NCI-H2196 treated with DMSO at 0.1 percent for 48 hours (cell line): ENCODE measurements around the gene PRKAB1.

Source experiments
- DNase-seq: peaks from one replicate; lab custom pipeline; 2025; ENCODE audit not compliant: unreplicated experiment; lab: John Stamatoyannopoulos, UW

The PRKAB1 gene

GRCh38 chr12:119710965-119711551 is 43.1 kb downstream of the PRKAB1 start:
- peak; percentile 65 for DNase-seq

DNA sequence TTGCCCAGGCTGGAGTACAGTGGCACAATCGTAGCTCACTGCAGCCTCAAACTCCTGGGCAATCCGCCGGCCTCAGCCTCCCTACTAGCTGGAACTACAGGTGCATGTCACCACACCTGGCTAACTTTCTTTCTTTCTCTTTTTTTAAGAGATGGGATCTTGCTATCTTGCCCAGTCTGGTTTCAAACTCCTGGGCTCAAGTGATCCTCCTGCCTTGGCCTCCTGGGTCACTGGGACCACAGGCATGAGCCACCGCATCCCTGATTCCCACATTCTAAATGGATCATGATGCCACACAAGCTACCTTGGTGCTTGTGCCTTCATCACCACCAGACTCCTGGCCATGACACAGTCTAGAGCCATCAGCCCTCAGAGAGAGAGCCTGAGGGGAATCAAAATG is 43.8 kb downstream of the PRKAB1 start:
- no peak for DNase-seq

DNA sequence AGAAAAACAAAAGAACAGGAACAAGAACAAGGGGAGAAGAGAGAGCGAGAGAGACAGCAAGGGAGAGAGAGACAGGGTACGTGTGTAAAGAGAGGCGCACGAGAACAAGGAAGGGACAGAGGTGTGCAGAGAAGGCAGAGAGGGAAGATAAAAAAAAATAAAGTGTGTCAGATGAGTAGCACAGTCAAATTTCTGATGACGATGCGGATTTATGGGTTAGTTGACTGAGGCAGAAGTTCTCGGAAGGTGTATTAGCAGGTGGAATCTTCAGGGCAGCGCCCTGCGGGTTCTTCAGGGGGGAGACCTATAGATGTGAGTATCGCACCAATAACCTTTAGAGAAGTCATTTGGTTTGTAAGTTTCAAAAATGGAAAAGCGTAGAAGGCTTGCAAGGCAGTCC is 44.8 kb downstream of the PRKAB1 start:
- no peak for DNase-seq

DNA sequence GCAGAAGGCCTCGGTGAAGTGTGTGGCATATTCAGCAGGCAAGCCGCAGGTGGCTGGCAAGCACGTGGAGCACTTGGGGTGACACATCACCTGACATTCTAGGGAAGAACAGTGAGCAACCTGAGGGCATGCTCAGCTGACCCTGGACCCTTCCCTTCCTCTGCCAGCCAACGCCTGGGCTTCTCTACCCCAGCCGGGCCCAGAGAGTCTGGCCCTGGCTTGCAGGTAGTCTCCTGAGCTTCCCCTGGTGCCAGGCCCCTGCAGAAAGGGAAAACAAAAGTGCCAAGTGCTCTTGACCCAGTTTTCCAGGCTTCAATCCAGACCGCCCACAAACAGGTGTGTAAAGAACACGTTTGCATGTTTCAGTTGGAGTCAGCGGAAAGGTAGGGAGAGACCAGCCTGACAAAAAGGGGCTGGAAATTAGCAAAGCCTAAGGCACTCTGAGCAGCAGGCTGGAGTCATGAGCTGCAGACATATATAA is 45.7 kb downstream of the PRKAB1 start:
- DNase-seq, result peak; percentile 84

DNA sequence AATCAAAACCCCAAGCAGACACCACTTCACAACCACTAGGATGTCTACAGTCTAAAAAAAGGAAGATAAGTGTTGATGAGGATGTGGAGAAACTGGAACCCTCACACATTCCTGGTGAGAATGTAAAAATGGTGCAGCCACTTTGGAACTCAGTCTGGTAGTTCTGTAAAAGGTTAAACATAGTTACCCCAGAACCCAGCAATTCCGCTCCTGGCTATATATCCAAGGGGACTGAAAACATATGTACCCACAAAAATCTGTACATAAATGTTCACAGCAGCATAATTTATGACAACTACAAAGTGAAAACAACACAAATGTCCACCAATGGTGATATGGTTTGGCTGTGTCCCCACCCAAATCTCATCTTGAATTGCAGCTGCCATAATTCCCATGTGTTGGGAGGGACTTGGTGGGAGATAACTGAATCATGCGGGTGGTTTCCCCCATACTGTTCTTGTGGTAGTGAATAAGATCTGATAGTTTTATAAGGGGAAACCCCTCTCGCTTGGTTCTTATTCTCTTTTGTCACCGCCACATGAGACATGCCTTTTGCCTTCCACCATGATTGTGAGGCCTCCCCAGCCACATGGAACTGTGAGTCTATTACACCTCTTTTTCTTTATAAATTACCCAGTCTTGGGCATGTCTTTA is 46.8 kb downstream of the PRKAB1 start:
- DNase-seq, result no peak

GRCh38 chr12:119715268-119715620 is 47.3 kb downstream of the PRKAB1 start:
- DNase-seq, result no peak

- DNase-seq, result no peak
Measured at GRCh38 chr12:119718141-119718540, 50.2 kb downstream of the PRKAB1 start.

- DNase-seq, result no peak
Measured at GRCh38 chr12:119720349-119720748, 52.4 kb downstream of the PRKAB1 start.

DNA sequence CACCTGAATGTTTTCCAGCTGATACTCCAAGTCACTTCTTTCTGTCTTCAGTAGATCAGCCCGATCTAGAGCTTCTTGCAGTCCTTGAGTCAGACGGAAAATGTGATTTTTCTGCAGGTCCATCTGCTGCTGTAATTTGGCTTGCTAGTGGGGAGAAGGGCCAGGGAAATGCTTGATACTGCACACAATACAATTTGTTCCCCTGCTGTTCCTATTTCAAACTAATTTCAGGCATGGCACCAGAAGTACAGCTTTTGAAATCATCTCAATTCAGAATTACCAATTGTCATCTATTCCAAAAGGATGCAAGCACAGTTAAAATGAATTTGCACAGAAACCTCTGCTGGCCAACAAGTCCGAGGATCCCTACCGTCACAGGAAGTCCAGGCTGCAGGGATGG is 53.4 kb downstream of the PRKAB1 start:
- DNase-seq, result no peak

DNA sequence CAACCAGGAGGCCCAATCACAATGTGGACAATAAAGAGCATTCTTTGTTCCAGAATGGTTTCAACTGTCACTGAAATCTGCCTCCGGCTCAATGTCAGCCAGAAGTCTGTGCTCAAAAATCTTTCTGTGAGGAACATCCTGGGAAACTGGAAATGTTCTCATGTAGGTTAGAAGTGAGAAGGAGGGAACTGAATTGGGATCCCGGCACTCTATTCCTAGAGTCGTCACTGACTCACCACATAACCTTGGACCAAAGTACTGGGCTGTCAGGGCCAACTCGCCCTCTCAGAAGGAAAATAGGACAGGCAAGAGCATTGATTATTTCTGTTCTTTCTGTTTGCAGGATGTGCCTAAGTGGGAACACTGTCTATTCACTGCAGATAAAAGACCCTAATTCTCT is 57.6 kb downstream of the PRKAB1 start:
- no peak for DNase-seq

DNA sequence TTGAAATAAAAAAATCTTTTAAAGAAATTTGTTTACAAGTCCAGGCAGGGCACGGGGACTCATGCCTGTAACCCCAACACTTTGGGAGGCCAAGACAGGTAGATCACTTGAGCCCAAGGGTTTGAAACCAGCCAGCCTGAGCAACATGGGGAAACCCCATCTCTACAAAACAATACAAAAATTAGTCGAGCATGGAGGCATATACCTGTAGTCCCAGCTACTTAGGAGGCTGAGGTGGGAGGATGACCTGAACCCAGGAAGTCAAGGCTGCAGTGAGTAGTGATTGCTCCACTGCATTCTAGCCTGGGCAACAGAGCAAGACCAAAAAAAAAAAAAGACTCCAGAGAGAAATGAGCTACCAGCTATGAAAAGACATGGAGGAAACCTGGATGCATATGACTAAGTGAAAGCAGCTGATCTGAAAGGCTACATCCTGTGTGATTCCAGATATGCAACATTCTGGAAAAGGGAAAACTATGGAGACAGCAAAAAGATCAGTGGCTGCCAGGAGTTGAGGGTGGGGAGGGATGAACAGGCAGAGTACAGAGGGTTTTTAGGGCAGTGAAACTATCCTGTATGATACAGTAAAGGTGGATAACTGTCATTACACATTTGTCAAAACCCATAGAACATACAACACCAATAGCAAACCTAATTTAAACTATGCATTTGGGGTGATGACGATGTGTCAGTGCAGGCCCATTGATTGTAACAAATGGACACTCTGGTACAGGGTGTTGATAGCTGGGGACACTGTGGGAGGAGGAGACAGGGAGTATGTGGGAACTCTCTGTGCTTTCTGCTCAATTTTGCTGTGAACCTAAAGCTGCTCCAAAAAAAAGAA is 59.9 kb downstream of the PRKAB1 start:
- no peak for DNase-seq

DNA sequence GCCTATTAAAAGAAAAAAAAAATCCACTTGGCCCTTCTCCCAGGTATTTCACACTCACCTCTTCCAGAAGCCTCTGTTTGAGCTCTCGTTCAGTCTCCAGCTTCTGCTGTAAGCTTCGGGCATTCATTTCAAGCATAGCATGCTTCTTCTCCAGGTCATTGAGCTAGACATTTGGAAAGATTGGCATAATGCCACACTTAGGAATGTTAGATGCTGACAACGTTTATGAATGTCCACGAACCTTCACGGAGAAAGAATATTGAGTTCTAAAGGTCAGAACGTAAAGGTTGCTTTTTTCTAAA is 60.5 kb downstream of the PRKAB1 start:
- DNase-seq, result no peak

DNA sequence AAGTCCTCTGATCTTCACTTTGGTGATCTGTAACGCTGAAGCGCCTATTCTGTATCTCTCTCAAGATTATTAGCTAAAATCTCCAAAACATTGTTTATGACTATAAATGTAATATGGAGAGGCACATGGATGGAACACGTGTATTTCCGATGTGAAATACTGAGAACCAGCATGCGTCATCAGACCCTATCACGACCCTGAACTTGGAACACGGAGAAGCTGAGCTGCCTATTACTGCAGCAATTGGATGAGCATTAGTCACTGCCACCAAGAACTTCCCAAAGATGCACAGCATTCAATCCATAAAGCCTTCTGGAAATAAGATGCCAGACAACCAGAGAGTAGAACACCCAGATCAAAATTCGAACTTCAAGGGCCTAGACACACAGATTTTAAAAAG is 61.9 kb downstream of the PRKAB1 start:
- DNase-seq, result no peak

GRCh38 chr12:119730381-119730780 is 62.4 kb downstream of the PRKAB1 start:
- no peak for DNase-seq
